Choroid plexus epithelial cell (primary cell): ENCODE measurements around the gene TTC6.

Source experiments
- DNase-seq: peaks from one replicate; pipeline ENCODE4 v3.0.0-alpha.2; 2010; ENCODE audit warnings: low read depth
- H3K4me3 ChIP-seq: 2 replicates; pipeline ENCODE4 v1.5.1; 2011; ENCODE audit warnings: low read depth, mild to moderate bottlenecking, control low read depth, low read length, moderate library complexity
- TF ChIP-seq, protein P1 (sequence below): conservative IDR thresholded peaks from 2 replicates; pipeline ENCODE4 v1.5.1; 2011; ENCODE audit warnings: low read depth, mild to moderate bottlenecking, control low read depth, inconsistent platforms, low read length, moderate library complexity

TTC6 gene

DNA sequence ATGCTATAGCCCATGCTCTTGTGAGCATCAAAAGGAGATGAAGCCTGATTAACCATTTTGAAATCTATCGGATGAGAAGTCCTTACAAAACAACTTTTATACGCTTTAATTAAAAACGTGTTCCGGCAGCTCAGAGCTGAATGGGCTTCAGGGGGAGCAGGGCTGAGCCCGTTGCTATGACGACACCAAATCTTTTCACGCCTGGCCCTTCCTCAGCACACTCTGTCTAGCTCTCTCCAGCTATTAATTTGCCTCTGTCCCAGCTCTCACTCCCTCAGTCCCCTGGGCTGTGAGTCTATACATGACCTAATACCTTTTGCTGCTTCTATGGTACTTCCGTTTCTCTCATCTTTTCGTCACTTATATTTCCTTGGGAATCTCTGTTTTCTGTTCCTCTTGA is 16.2 kb upstream of the TTC6 start:
- no peak overlapping the region for H3K4me3 ChIP-seq
- no peak for DNase-seq
- TF ChIP-seq, protein P1, sequence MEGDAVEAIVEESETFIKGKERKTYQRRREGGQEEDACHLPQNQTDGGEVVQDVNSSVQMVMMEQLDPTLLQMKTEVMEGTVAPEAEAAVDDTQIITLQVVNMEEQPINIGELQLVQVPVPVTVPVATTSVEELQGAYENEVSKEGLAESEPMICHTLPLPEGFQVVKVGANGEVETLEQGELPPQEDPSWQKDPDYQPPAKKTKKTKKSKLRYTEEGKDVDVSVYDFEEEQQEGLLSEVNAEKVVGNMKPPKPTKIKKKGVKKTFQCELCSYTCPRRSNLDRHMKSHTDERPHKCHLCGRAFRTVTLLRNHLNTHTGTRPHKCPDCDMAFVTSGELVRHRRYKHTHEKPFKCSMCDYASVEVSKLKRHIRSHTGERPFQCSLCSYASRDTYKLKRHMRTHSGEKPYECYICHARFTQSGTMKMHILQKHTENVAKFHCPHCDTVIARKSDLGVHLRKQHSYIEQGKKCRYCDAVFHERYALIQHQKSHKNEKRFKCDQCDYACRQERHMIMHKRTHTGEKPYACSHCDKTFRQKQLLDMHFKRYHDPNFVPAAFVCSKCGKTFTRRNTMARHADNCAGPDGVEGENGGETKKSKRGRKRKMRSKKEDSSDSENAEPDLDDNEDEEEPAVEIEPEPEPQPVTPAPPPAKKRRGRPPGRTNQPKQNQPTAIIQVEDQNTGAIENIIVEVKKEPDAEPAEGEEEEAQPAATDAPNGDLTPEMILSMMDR = no peak

DNA sequence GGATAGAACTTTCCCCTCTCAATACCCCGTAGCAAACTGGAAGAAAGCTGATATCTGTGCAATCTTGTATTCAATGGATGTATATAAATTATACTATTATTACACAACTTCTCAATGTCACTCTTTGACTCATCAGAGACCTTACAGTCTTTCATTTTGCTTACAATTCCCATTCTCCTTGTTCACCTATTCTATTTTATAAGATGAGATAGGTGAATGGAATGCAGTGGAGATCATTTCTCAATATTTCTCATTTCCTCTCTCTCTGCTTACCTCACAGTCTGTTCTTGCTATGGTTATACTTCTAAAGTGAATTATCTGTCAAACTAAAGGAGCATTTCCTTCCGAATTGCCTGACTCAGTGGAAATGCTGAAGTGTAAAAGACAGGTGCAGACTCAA is 15.3 kb upstream of the TTC6 start:
- no peak for DNase-seq
- TF ChIP-seq, protein P1 = no peak
- H3K4me3 ChIP-seq = no peak overlapping the region

DNA sequence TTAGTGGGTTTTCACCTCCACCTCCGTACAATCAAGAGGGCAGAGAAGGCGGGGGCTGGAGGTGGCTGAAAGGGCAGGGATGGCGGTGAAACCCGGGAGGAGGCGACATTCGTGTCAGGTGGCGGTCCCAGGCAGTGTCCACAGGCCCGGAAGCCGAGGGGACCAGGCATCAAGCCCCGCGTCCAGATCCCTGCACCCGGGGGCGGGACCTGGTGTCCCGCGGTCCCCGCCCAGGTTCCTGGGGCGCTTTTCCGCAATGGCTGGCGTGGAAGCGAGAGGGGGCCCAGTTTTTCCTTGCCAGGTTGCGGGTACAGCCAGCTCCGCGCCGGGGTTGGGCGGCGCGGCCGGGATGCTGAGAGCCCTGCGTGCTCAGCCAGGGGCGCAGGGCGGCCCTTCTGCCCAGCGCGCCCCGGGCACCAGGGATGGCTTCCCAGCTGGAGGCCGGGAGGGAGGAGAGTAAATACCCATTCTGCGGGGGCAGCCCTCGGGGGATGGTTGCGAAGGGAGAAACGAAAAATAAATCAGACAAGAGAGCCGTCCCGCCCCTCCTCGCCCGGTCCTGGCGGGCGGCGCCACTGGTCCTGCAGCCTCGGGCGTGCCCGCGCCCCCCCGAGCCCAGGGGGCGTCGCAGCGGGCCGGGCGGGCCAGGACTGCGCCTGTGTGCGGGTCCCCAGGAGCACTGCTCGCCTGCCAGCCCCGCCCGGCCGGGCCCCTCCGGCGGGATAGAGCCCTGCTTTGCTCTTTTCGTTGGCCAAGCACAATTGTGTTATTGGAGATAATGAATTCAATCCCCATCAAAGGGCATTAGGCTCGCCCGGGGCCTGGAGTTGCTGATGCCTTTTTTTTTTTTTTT is 11.8 kb upstream of the TTC6 start:
- DNase-seq = no peak
- H3K4me3 ChIP-seq = peak overlapping the region; percentile 32
- TF ChIP-seq, protein P1 = no peak

DNA sequence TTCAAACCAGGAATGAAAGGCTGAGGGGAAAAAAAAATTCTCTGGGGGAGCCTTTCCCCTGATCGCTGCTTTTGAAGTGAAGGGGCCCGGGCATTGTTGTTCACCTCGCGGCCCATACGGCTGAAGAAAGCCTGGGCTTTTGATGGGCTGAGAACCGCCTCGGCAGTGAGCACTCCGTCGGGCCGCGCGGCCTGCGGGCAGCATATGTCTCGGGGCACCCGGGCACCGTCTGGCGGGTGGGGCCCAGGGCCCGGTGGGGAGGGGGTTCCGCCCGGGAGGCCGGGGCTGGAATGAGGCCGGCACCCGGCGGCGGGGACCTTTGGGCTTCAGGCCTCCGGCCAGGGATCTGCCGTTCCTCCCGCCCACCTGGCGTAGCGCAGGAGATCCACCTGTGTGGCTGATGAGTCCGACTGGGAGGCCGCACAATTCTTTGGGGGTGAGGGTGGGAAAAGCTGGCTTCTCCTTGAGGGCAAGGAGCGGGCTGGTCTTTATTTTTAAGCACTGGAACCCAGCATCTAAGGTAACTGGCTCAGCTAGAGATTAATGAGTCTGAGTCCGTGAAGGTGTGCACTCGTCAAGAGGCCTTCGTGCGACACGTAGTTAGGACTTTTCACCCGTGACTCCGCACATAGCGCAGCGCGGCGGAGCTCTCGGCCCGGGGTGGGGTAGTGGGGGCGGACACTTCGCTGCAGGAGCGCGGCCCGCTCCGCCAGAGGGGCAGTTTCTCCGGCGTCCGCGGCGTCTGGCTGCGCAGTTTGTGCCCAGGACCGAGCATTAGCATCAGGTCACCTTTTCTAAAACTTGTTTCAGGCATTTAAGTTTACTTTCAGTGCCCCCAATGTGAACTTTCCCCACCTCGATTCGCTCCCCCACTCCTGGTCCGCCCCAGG is 11.0 kb upstream of the TTC6 start:
- TF ChIP-seq, protein P1 = no peak
- DNase-seq = no peak
- no peak overlapping the region for H3K4me3 ChIP-seq

DNA sequence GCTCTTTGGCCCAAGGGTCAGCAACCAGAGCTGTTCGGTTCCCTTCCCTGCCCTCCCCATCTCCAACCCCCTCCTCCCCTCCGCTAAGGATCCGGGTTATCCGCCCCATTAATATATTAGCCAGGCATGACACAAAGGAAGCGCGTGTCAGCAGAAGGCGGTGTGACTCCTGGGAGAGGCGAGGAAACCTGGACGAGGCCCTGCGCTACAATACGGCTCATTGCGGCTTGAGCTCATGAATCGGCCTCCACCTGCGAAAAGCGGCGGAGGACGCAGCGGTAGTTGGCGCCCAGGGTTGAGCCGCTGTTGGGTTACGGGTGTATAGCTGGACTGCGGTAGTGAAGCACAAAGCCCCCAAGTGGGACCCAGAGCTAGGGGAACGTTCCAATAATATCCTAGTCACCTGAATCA is 10.3 kb upstream of the TTC6 start:
- no peak for DNase-seq
- no peak overlapping the region for H3K4me3 ChIP-seq
- TF ChIP-seq, protein P1 = no peak

DNA sequence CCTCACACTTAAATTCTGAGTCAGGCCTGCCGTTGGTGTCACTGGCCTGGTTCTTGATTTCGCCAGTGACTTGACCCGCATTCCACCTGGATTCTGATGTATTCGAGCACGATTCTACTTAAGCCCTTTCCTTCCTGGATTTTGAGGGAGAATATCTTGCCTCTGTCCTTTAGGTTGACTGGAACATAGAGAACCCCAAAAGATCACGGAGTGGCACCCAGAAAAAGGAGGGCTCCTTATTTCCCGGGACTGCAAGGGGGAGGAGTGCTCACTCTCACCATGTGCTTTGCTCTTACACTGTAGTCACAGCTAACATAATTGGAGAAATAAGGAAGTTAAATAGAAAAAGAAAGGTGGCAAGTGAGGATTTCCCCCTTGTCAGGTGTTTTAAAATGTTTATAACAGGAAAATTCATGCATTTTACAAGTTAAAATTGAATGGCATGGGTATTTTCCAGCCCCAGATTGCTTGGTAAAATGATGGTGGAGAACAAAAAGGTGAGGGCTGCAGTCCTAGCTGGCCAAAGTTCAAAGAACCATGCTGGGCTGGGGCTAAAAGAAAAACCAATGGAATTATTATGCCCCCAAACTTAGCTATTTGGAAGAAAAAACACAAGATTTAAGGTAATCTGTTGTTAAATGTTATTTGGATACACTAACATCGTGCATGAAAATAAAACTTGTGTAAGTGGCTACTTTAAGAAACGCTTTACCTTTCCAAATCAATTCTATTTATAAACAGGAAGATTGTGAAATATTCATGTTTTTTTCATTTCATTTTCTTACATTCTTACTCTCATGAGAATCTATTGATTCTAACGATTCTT is 9.2 kb upstream of the TTC6 start:
- TF ChIP-seq, protein P1 = no peak
- DNase-seq = no peak
- no peak overlapping the region for H3K4me3 ChIP-seq
